AG04450 (cell line): ENCODE results near the gene KLHDC1. TPM values are rescaled to one million over a fixed set of nuclear protein-coding genes. Genes with fewer than 3 reads are reported as not detected.
"Not testable (repeated sequence)": the region's sequence is repeated elsewhere in the genome, so short reads cannot be mapped to it uniquely, and the experiment has no call there.

Experiments used
- CTCF ChIA-PET: fragments of 300-600, 350-600 bp; formaldehyde crosslinking; extraction: SDS; loops from one replicate; lab custom pipeline; 2022; ENCODE audit warnings: antibody characterized with exemption, inconsistent platforms; lab: Charles Lee
- POLR2A ChIA-PET: fragments of 350-600 bp; formaldehyde crosslinking; extraction: SDS; loops from one replicate; lab custom pipeline; 2021; ENCODE audit warnings: antibody characterized with exemption, inconsistent platforms; lab: Yijun Ruan, JAX
- DNase-seq: peaks from one replicate; pipeline ENCODE4 v3.0.0-alpha.2; 2011; ENCODE audit warnings: low read depth, low spot score
- H3K27ac ChIP-seq: one replicate; pipeline ENCODE4 v1.5.1; 2012; ENCODE audit warnings: low read depth, low read length, control low read depth
- H3K27me3 ChIP-seq: one replicate; pipeline ENCODE4 v1.6.0; 2012; ENCODE audit warnings: low read length; ENCODE audit not compliant: control insufficient read depth, insufficient read depth
- H3K4me3 ChIP-seq: 2 replicates; pipeline ENCODE4 v1.5.1; 2011; ENCODE audit warnings: mild to moderate bottlenecking, low read depth, low read length, control low read depth
- H3K9me3 ChIP-seq: 2 replicates; pipeline ENCODE4 v1.5.1; 2012; ENCODE audit warnings: low read length; ENCODE audit not compliant: control insufficient read depth, insufficient read depth
- CTCF ChIP-seq: IDR thresholded peaks from 2 replicates; pipeline ENCODE4 v1.5.1; 2011; ENCODE audit warnings: low read depth, low read length, control low read depth, inconsistent platforms
- polyA plus RNA-seq: library from polyadenylated mRNA; depleted of rRNA; stranded (reverse); fragments of >200 nt; gene quantifications from 2 replicates; pipeline ENCODE4 v1.2.3, GENCODE V29; 2011

KLHDC1 gene
- polyA plus RNA-seq, 1 experiment = 1.2 TPM

GRCh38 chr14:49720744-49721143 is 27.8 kb downstream of the KLHDC1 start:
- Histone ChIP-seq H3K27ac (no peak overlapping the region), H3K27me3 (no peaks in the 10 kb centered on the region), H3K9me3 (no peaks in the 10 kb centered on the region), H3K4me3 (no peak overlapping the region)
- POLR2A ChIA-PET = no interaction called here
- TF ChIP-seq CTCF = no peak
- DNase-seq = no peak
- CTCF ChIA-PET = no interaction called here

GRCh38 chr14:49721733-49722435 is 29.0 kb downstream of the KLHDC1 start:
- DNase-seq, H3K27me3 ChIP-seq, CTCF ChIA-PET, H3K27ac ChIP-seq, POLR2A ChIA-PET, H3K9me3 ChIP-seq, H3K4me3 ChIP-seq: not testable (repeated sequence)

- POLR2A ChIA-PET = no interaction called here
- H3K9me3 ChIP-seq = no peaks in the 10 kb centered on the region
- no peaks in the 10 kb centered on the region for H3K27me3 ChIP-seq
- no peak overlapping the region for H3K27ac ChIP-seq
- TF ChIP-seq CTCF = no peak
- DNase-seq = no peak
- H3K4me3 ChIP-seq = no peak overlapping the region
- CTCF ChIA-PET = no interaction called here
These were observed 34.3 kb downstream of the KLHDC1 start for GRCh38 chr14:49727171-49727570.

- no peak overlapping the region for H3K27ac ChIP-seq
- no peaks in the 10 kb centered on the region for H3K9me3 ChIP-seq
- CTCF ChIA-PET = no interaction called here
- POLR2A ChIA-PET = no interaction called here
- TF ChIP-seq CTCF = no peak
- no peak overlapping the region for H3K4me3 ChIP-seq
- no peaks in the 10 kb centered on the region for H3K27me3 ChIP-seq
- no peak for DNase-seq
These were observed 40.0 kb downstream of the KLHDC1 start for GRCh38 chr14:49732896-49733295.

DNA sequence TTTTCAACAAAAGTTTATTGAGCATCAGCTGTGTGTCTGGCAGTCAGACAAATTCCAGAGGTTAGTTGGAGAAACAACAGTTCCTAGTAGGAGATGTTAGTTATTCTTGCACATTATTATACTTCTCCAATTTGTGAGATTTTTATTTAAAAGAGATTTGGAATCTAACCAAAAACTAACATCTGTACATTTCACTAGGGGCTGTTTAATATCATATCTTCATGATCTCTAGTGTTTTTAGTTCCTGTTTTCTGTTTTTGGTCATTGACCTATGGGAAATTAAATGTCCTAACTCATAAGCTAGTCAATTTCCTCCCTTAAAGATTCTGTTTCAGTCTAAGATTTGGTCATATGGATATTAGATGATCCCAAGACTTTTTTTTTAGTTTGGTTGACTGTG is 40.9 kb downstream of the KLHDC1 start:
- ChIA-PET CTCF (interaction anchor here (1.0 kb wide), 1 partner anchor 272 kb away, joined by 3 read pairs; no protein-coding TSS in a partner anchor), POLR2A (no interaction called here)
- Histone ChIP-seq H3K27ac (no peak overlapping the region), H3K9me3 (no peaks in the 10 kb centered on the region), H3K4me3 (no peak overlapping the region), H3K27me3 (no peaks in the 10 kb centered on the region)
- no peak for DNase-seq
- no peak for TF ChIP-seq CTCF

DNA sequence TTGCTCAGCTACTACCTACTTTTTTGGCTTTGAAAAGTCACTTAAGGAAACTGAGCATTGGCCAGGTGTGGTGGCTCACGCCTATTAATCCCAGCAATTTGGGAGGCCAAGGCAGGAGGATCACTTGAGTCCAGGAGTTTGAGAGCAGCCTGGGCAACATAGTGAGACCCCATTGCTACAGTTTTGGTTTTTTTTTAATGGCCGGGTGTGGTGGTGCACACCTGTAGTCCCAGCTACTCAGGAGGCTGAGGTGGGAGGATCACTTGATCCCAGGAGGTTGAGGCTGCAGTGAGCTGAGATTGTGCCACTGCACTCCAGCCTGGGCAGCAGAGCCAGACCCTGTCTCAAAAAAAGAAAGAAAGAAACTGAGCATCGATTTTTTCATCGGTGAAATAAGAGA is 42.7 kb downstream of the KLHDC1 start:
- CTCF ChIA-PET, DNase-seq, H3K27me3 ChIP-seq, H3K9me3 ChIP-seq, H3K27ac ChIP-seq, H3K4me3 ChIP-seq, POLR2A ChIA-PET: not testable (repeated sequence)
